Caco-2 (cell line): ENCODE data around the gene MID1. TPM values are rescaled to one million over a fixed set of nuclear protein-coding genes. Genes with fewer than 3 reads are reported as not detected.

Experiments used
- BruUV-seq: library from RNA; stranded (reverse); fragments of 400-500 nt; replicated peaks from 2 replicates; lab custom pipeline; 2021; lab: Mats Ljungman, UMichigan
- CTCF ChIA-PET: fragments of 300-600 bp; sonication (Branson Sonifier 250); formaldehyde crosslinking; loops from one replicate; lab custom pipeline; 2022; ENCODE audit warnings: antibody characterized with exemption; lab: Charles Lee
- POLR2A ChIA-PET: fragments of 300-600 bp; sonication (Branson Sonifier 250); formaldehyde crosslinking; loops from one replicate; lab custom pipeline; 2022; ENCODE audit warnings: antibody characterized with exemption; lab: Charles Lee
- DNase-seq, 2 experiments: peaks; one replicate each; pipeline versions ENCODE4 v3.0.0 to v3.0.0-alpha.2; 2020 to 2022
- H3K27me3 ChIP-seq: replicated peaks from 2 replicates; pipeline ENCODE4 v1.6.0; 2011; ENCODE audit warnings: low read length; ENCODE audit not compliant: control insufficient read depth, insufficient read depth
- H3K36me3 ChIP-seq: 2 replicates; pipeline ENCODE4 v1.5.1; 2011; ENCODE audit warnings: low read length; ENCODE audit not compliant: control insufficient read depth, insufficient read depth
- H3K4me1 ChIP-seq: fragments of 250-450 bp; sonication (Bioruptor Pico); 2 replicates; pipeline ENCODE4 v1.5.1; 2020; ENCODE audit warnings: mild to moderate bottlenecking
- H3K4me3 ChIP-seq: 2 replicates; pipeline ENCODE4 v1.5.1; 2011; ENCODE audit warnings: low read depth, mild to moderate bottlenecking, control low read depth, low read length
- H3K9me3 ChIP-seq: fragments of 250-450 bp; sonication (Bioruptor Pico); 2 replicates; pipeline ENCODE4 v1.5.1; 2020; ENCODE audit warnings: mild to moderate bottlenecking, moderate library complexity
- H3K27ac Mint-ChIP-seq: one replicate; pipeline ENCODE4 v1.8.0; 2022; ENCODE audit warnings: mixed read lengths; ENCODE audit not compliant: unreplicated experiment
- H3K27me3 Mint-ChIP-seq: one replicate; pipeline ENCODE4 v1.8.0; 2022; ENCODE audit warnings: mixed read lengths; ENCODE audit not compliant: insufficient read depth, unreplicated experiment
- H3K36me3 Mint-ChIP-seq: one replicate; pipeline ENCODE4 v1.8.0; 2022; ENCODE audit warnings: mild to moderate bottlenecking, mixed read lengths; ENCODE audit not compliant: insufficient read depth, unreplicated experiment
- H3K4me1 Mint-ChIP-seq: one replicate; pipeline ENCODE4 v1.8.0; 2022; ENCODE audit warnings: low read depth, mixed read lengths; ENCODE audit not compliant: unreplicated experiment
- H3K4me3 Mint-ChIP-seq: one replicate; pipeline ENCODE4 v1.8.0; 2022; ENCODE audit warnings: mild to moderate bottlenecking, moderate library complexity, mixed read lengths; ENCODE audit not compliant: unreplicated experiment
- H3K9me3 Mint-ChIP-seq: one replicate; pipeline ENCODE4 v1.8.0; 2022; ENCODE audit warnings: mixed read lengths; ENCODE audit not compliant: unreplicated experiment
- CTCF ChIP-seq, 2 experiments: fragments of 200-600 bp in 1 of 2; IDR thresholded peaks; 1 replicate in 1 of 2; 2 replicates in 1 of 2; pipeline versions ENCODE4 v1.5.1 to v1.8.0; 2011 to 2022; ENCODE audit warnings: antibody characterized with exemption in 1 of 2, control low read depth in 1 of 2, inconsistent platforms in 1 of 2, low read depth in 1 of 2, low read length in 1 of 2, mild to moderate bottlenecking in 1 of 2, moderate library complexity in 1 of 2; ENCODE audit not compliant: insufficient read depth in 1 of 2, severe bottlenecking in 1 of 2, unreplicated experiment in 1 of 2
- intact Hi-C: fragments of 100-400 bp; cut with micrococcal nuclease; formaldehyde crosslinking; loops from one replicate; pipeline ENCODE4 v1.10.0; 2022; ENCODE audit not compliant: unreplicated experiment
- total RNA-seq: library from RNA; stranded (reverse); gene quantifications from 2 replicates; pipeline ENCODE4 v1.2.3, GENCODE V29; 2022

Gene MID1
- total RNA-seq, 1 experiment from 2014 or later: 61.3 TPM

- Mint-ChIP-seq H3K36me3 (peaks cover 20% of the 10 kb centered on the region), H3K27ac (no peak overlapping the region), H3K9me3 (no peaks in the 10 kb centered on the region), H3K4me1 (peaks cover 7% of the 10 kb centered on the region), H3K4me3 (no peak overlapping the region), H3K27me3 (no peaks in the 10 kb centered on the region)
- Histone ChIP-seq H3K36me3 (no peaks in the 10 kb centered on the region), H3K4me1 (peaks cover 28% of the 10 kb centered on the region), H3K4me3 (no peak overlapping the region), H3K27me3 (no peaks in the 10 kb centered on the region), H3K9me3 (no peaks in the 10 kb centered on the region)
- TF ChIP-seq CTCF (IDR thresholded peaks at IDR 0.05; ENCODE audit: insufficient read depth in 1 of 2, low read depth in 1 of 2, low read length in 1 of 2, severe bottlenecking in 1 of 2, unreplicated experiment in 1 of 2): no peak
- CTCF ChIA-PET: no interaction called here
- intact Hi-C loops: no loop called here
- POLR2A ChIA-PET: no interaction called here
- BruUV-seq: no TSS peak
- DNase-seq: no peak
Measured at GRCh38 chrX:10531927-10532326, 88.5 kb downstream of the MID1 start.

- no peak for TF ChIP-seq CTCF (IDR thresholded peaks at IDR 0.05; ENCODE audit: insufficient read depth in 1 of 2, low read depth in 1 of 2, low read length in 1 of 2, severe bottlenecking in 1 of 2, unreplicated experiment in 1 of 2)
- ChIA-PET CTCF (no interaction called here), POLR2A (no interaction called here)
- H3K4me1 ChIP-seq: peaks cover 15% of the 10 kb centered on the region
- Mint-ChIP-seq H3K4me3 (no peak overlapping the region), H3K36me3 (peaks cover 28% of the 10 kb centered on the region), H3K9me3 (no peaks in the 10 kb centered on the region), H3K27me3 (no peaks in the 10 kb centered on the region), H3K4me1 (peaks cover 14% of the 10 kb centered on the region), H3K27ac (no peak overlapping the region)
- no peaks in the 10 kb centered on the region for H3K27me3 ChIP-seq
- no peak overlapping the region for H3K4me3 ChIP-seq
- BruUV-seq: no TSS peak
- intact Hi-C loops: no loop called here
- DNase-seq: no peak
- H3K9me3 ChIP-seq: no peaks in the 10 kb centered on the region
- H3K36me3 ChIP-seq: no peaks in the 10 kb centered on the region
Measured at GRCh38 chrX:10529344-10529743, 91.0 kb downstream of the MID1 start.

- Histone ChIP-seq H3K4me3 (no peak overlapping the region), H3K36me3 (no peaks in the 10 kb centered on the region), H3K9me3 (no peaks in the 10 kb centered on the region), H3K4me1 (0 out of 2 replicates have a peak, but pooled peaks cover 6% of the 10 kb centered on the region), H3K27me3 (no peaks in the 10 kb centered on the region)
- CTCF ChIA-PET: no interaction called here
- H3K27me3 Mint-ChIP-seq: no peaks in the 10 kb centered on the region
- no peak overlapping the region for H3K27ac Mint-ChIP-seq
- intact Hi-C loops: no loop called here
- no peak for DNase-seq
- POLR2A ChIA-PET: no interaction called here
- H3K36me3 Mint-ChIP-seq: peaks cover 32% of the 10 kb centered on the region
- H3K4me1 Mint-ChIP-seq: peaks cover 7% of the 10 kb centered on the region
- TF ChIP-seq CTCF (IDR thresholded peaks at IDR 0.05; ENCODE audit: insufficient read depth in 1 of 2, low read depth in 1 of 2, low read length in 1 of 2, severe bottlenecking in 1 of 2, unreplicated experiment in 1 of 2): no peak
- BruUV-seq: no TSS peak
- H3K4me3 Mint-ChIP-seq: no peak overlapping the region
- H3K9me3 Mint-ChIP-seq: no peaks in the 10 kb centered on the region
Measured at GRCh38 chrX:10526451-10526850, 93.9 kb downstream of the MID1 start.
